Measurements from ENCODE around the gene NUP205. TPM values are rescaled to one million over a fixed set of nuclear protein-coding genes. Genes with fewer than 3 reads are reported as not detected.

NUP205 gene
- total and polyA plus RNA-seq, 2 of the 13 experiments (the other 11 are each of a cell fraction or from before 2014, with no cell fraction given), result 46.2 to 87.2 TPM

DNA sequence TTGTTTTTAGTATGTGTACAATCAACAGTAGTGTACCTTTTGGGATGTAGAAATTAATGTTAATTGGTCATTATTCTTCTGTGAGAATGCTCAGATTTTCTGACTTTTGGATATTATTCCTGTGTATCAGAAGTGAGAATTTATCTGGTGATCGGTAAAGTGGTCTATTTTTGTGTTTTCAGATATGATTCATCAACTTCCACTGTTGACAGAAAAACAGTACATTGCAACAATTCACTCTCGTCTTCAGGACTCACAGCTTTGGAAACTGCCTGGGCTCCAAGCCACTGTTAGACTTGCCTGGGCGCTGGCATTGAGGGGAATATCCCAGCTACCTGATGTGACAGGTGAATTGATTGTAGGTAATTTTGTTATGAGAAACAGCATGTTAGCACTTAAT, 20.9 kb downstream of the NUP205 start:
- CTCF ChIA-PET (ENCODE audit: low intra/inter-chr PET ratio, low total read pairs), result no interaction called here
- in situ Hi-C loops (cut with HindIII; ENCODE audit: extremely low pct_ligation_motif_present, low pct_unique_long_range_greater_than_20kb), result no loop called here
- TF ChIP-seq, protein P1, sequence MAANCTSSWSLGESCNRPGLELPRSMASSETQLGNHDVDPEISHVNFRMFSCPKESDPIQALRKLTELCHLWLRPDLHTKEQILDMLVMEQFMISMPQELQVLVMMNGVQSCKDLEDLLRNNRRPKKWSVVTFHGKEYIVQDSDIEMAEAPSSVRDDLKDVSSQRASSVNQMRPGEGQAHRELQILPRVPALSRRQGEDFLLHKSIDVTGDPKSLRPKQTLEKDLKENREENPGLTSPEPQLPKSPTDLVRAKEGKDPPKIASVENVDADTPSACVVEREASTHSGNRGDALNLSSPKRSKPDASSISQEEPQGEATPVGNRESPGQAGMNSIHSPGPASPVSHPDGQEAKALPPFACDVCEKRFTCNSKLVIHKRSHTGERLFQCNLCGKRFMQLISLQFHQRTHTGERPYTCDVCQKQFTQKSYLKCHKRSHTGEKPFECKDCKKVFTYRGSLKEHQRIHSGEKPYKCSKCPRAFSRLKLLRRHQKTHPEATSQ (CRISPR knock-in tag; IDR thresholded peaks at IDR 0.05; ENCODE audit: borderline replicate concordance), result no peak
- TF ChIP-seq ZNF10 (CRISPR knock-in tag; IDR thresholded peaks at IDR 0.05; ENCODE audit: borderline replicate concordance, low read depth) (no peak), POLR2AphosphoS5 (IDR thresholded peaks at IDR 0.05; ENCODE audit: low read depth, low read length) (no peak), ZNF570 (CRISPR knock-in tag; IDR thresholded peaks at IDR 0.05; ENCODE audit: borderline replicate concordance) (no peak), CHCHD3 (CRISPR knock-in tag; IDR thresholded peaks at IDR 0.05) (no peak), GATAD2A (CRISPR knock-in tag; IDR thresholded peaks at IDR 0.05) (no peak), HMG20B (CRISPR knock-in tag; conservative IDR thresholded peaks at IDR 0.05) (no peak), NFRKB (IDR thresholded peaks at IDR 0.05) (no peak), ZNF264 (CRISPR knock-in tag; IDR thresholded peaks at IDR 0.05) (no peak), GABPB1 (CRISPR knock-in tag; IDR thresholded peaks at IDR 0.05) (no peak), NFYB (CRISPR knock-in tag; IDR thresholded peaks at IDR 0.05) (no peak), SMARCE1 (IDR thresholded peaks at IDR 0.05; ENCODE audit: borderline replicate concordance) (no peak), ZFP82 (CRISPR knock-in tag; IDR thresholded peaks at IDR 0.05; ENCODE audit: borderline replicate concordance) (no peak), ARNT2 (CRISPR knock-in tag; IDR thresholded peaks at IDR 0.05; ENCODE audit: low read depth) (no peak), ZNF207 (IDR thresholded peaks at IDR 0.05; ENCODE audit: borderline replicate concordance) (no peak)
- TF ChIP-seq, protein P2, sequence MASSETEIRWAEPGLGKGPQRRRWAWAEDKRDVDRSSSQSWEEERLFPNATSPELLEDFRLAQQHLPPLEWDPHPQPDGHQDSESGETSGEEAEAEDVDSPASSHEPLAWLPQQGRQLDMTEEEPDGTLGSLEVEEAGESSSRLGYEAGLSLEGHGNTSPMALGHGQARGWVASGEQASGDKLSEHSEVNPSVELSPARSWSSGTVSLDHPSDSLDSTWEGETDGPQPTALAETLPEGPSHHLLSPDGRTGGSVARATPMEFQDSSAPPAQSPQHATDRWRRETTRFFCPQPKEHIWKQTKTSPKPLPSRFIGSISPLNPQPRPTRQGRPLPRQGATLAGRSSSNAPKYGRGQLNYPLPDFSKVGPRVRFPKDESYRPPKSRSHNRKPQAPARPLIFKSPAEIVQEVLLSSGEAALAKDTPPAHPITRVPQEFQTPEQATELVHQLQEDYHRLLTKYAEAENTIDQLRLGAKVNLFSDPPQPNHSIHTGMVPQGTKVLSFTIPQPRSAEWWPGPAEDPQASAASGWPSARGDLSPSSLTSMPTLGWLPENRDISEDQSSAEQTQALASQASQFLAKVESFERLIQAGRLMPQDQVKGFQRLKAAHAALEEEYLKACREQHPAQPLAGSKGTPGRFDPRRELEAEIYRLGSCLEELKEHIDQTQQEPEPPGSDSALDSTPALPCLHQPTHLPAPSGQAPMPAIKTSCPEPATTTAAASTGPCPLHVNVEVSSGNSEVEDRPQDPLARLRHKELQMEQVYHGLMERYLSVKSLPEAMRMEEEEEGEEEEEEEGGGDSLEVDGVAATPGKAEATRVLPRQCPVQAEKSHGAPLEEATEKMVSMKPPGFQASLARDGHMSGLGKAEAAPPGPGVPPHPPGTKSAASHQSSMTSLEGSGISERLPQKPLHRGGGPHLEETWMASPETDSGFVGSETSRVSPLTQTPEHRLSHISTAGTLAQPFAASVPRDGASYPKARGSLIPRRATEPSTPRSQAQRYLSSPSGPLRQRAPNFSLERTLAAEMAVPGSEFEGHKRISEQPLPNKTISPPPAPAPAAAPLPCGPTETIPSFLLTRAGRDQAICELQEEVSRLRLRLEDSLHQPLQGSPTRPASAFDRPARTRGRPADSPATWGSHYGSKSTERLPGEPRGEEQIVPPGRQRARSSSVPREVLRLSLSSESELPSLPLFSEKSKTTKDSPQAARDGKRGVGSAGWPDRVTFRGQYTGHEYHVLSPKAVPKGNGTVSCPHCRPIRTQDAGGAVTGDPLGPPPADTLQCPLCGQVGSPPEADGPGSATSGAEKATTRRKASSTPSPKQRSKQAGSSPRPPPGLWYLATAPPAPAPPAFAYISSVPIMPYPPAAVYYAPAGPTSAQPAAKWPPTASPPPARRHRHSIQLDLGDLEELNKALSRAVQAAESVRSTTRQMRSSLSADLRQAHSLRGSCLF (CRISPR knock-in tag; IDR thresholded peaks at IDR 0.05; ENCODE audit: borderline replicate concordance), result no peak
- TF ChIP-seq, protein P3, sequence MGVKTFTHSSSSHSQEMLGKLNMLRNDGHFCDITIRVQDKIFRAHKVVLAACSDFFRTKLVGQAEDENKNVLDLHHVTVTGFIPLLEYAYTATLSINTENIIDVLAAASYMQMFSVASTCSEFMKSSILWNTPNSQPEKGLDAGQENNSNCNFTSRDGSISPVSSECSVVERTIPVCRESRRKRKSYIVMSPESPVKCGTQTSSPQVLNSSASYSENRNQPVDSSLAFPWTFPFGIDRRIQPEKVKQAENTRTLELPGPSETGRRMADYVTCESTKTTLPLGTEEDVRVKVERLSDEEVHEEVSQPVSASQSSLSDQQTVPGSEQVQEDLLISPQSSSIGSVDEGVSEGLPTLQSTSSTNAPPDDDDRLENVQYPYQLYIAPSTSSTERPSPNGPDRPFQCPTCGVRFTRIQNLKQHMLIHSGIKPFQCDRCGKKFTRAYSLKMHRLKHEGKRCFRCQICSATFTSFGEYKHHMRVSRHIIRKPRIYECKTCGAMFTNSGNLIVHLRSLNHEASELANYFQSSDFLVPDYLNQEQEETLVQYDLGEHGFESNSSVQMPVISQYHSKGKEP (CRISPR knock-in tag; IDR thresholded peaks at IDR 0.05), result no peak
- TF ChIP-seq, protein P4, sequence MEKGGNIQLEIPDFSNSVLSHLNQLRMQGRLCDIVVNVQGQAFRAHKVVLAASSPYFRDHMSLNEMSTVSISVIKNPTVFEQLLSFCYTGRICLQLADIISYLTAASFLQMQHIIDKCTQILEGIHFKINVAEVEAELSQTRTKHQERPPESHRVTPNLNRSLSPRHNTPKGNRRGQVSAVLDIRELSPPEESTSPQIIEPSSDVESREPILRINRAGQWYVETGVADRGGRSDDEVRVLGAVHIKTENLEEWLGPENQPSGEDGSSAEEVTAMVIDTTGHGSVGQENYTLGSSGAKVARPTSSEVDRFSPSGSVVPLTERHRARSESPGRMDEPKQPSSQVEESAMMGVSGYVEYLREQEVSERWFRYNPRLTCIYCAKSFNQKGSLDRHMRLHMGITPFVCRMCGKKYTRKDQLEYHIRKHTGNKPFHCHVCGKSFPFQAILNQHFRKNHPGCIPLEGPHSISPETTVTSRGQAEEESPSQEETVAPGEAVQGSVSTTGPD (CRISPR knock-in tag; IDR thresholded peaks at IDR 0.05), result no peak

More for the DNA sequence above, 20.9 kb downstream of the NUP205 start:
- FAIRE-seq (no peak), ATAC-seq (no peak), DNase-seq (ENCODE audit: low spot score) (no peak)
- H4K20me1 ChIP-seq (ENCODE audit: insufficient read depth, low read length), result no peaks in the 10 kb centered on the region
- no peaks in the 10 kb centered on the region for H3K9me3 ChIP-seq (ENCODE audit: low read length)
- no peak overlapping the region for H3K27ac ChIP-seq (ENCODE audit: extremely low read length, insufficient read depth, low read length)
- H2AFZ ChIP-seq (ENCODE audit: low read length), result no peak overlapping the region
- no peak overlapping the region for H3K4me3 ChIP-seq (replicated peaks in 1 of 3; ENCODE audit: insufficient read depth in 1 of 3, low read depth in 2 of 3, low read length in 3 of 3)
- no TSS peak for BruUV-seq (replicated peaks)
- H3K4me2 ChIP-seq (ENCODE audit: low read depth, low read length), result no peak overlapping the region
- peaks cover 23 to 86% of the 10 kb centered on the region in 2 experiments for H3K36me3 ChIP-seq (replicated peaks in 1 of 2; ENCODE audit: control insufficient read depth in 1 of 2, insufficient read depth in 2 of 2, low read length in 2 of 2)
- no peaks in the 10 kb centered on the region for H3K4me1 ChIP-seq (ENCODE audit: insufficient read depth, low read length)
- no peaks in the 10 kb centered on the region for H3K79me2 ChIP-seq (ENCODE audit: insufficient read depth, low read length)
- no peak overlapping the region for H3K9ac ChIP-seq (ENCODE audit: insufficient read depth, low read depth, low read length)
- POLR2A ChIA-PET, result no interaction called here
- no peaks in the 10 kb centered on the region for H3K27me3 ChIP-seq (ENCODE audit: control insufficient read depth in 1 of 2, insufficient read depth in 2 of 2, low read length in 2 of 2)
- 92% methylated on average over 3 of the region's 3 CpGs for WGBS (ENCODE audit: low lambda C conversion rate)
- intact Hi-C loops (cut with micrococcal nuclease; ENCODE audit: unreplicated experiment), result no loop called here

Measured in HepG2 (cell line).